BJ (cell line): Measurements from ENCODE around the gene EPS8L3. TPM values are rescaled to one million over a fixed set of nuclear protein-coding genes. Genes with fewer than 3 reads are reported as not detected.

ENCODE experiments used
- CTCF ChIA-PET: fragments of 350-600 bp; formaldehyde crosslinking; extraction: SDS; loops from one replicate; lab custom pipeline; 2021; ENCODE audit warnings: antibody characterized with exemption, inconsistent platforms; lab: Yijun Ruan, JAX
- POLR2A ChIA-PET: fragments of 300-600 bp; sonication (Branson Sonifier 250); formaldehyde crosslinking; extraction: SDS; loops from one replicate; lab custom pipeline; 2021; ENCODE audit warnings: antibody characterized with exemption; lab: Charles Lee
- DNase-seq: peaks from one replicate; pipeline ENCODE4 v3.0.0-alpha.2; 2011; ENCODE audit warnings: low read depth
- H3K27me3 ChIP-seq: 2 replicates; pipeline ENCODE4 v1.6.0; 2011; ENCODE audit warnings: low read length; ENCODE audit not compliant: control insufficient read depth, insufficient read depth
- H3K36me3 ChIP-seq: 2 replicates; pipeline ENCODE4 v1.5.1; 2011; ENCODE audit warnings: low read length; ENCODE audit not compliant: control insufficient read depth, insufficient read depth
- H3K4me3 ChIP-seq: 2 replicates; pipeline ENCODE4 v1.5.1; 2011; ENCODE audit warnings: low read depth, mild to moderate bottlenecking, control low read depth, low read length
- CTCF ChIP-seq: IDR thresholded peaks from 2 replicates; pipeline ENCODE4 v1.5.1; 2011; ENCODE audit warnings: low read depth, mild to moderate bottlenecking, control low read depth, inconsistent platforms, low read length, moderate library complexity; ENCODE audit not compliant: insufficient read depth
- polyA plus RNA-seq: library from polyadenylated mRNA; depleted of rRNA; stranded (reverse); fragments of >200 nt; gene quantifications from 2 replicates; pipeline ENCODE4 v1.2.3, GENCODE V29; 2011

Gene EPS8L3
- polyA plus RNA-seq, 1 experiment: not detected

- no peak for TF ChIP-seq CTCF
- peaks cover 4% of the 10 kb centered on the region for H3K27me3 ChIP-seq
- DNase-seq: no peak
- no peak overlapping the region for H3K4me3 ChIP-seq
- ChIA-PET POLR2A (no interaction called here), CTCF (no interaction called here)
- no peaks in the 10 kb centered on the region for H3K36me3 ChIP-seq
Observed at GRCh38 chr1:109724933-109725332, 38.8 kb downstream of the EPS8L3 start.

GRCh38 chr1:109722908-109723691 lies 40.6 kb downstream of the EPS8L3 start:
- Histone ChIP-seq H3K4me3 (no peak overlapping the region), H3K27me3 (peaks cover 2% of the 10 kb centered on the region), H3K36me3 (no peaks in the 10 kb centered on the region)
- CTCF ChIA-PET: interaction anchor here (1.0 kb wide), 1 partner anchor 177 kb away, joined by 4 read pairs; no protein-coding TSS in a partner anchor
- POLR2A ChIA-PET: interaction anchor here (0.7 kb wide), 1 partner anchor 83 kb away, joined by 6 read pairs; no protein-coding TSS in a partner anchor
- DNase-seq: no peak
- no peak for TF ChIP-seq CTCF

- no peak for DNase-seq
- CTCF ChIA-PET: no interaction called here
- no peak for TF ChIP-seq CTCF
- H3K36me3 ChIP-seq: no peaks in the 10 kb centered on the region
- H3K4me3 ChIP-seq: no peak overlapping the region
- H3K27me3 ChIP-seq: peaks cover 2% of the 10 kb centered on the region
- POLR2A ChIA-PET: no interaction called here
Observed at GRCh38 chr1:109721971-109722370, 41.8 kb downstream of the EPS8L3 start.

- CTCF ChIA-PET: interaction anchor here (0.9 to 1.6 kb wide), 2 partner anchors 16 to 81 kb away, joined by 3 read pairs; no protein-coding TSS in a partner anchor
- DNase-seq: no peak
Observed at GRCh38 chr1:109721042-109721441, 42.7 kb downstream of the EPS8L3 start.

More at GRCh38 chr1:109721042-109721441, 42.7 kb downstream of the EPS8L3 start:
- Histone ChIP-seq H3K4me3 (no peak overlapping the region), H3K36me3 (no peaks in the 10 kb centered on the region), H3K27me3 (no peaks in the 10 kb centered on the region)
- POLR2A ChIA-PET: no interaction called here
- no peak for TF ChIP-seq CTCF
